Vagina (tissue), 2 donors: ENCODE measurements around the gene XK.

Source experiments
- CTCF ChIP-seq, 3 experiments: fragments of 450-650 bp in 2 of 3; fragments of 200-600 bp in 1 of 3; sonication (generic) in 1 of 3; IDR thresholded peaks; one replicate each; pipeline ENCODE4 v1.5.1; 2017 to 2019; ENCODE audit warnings: antibody characterized with exemption in 3 of 3, mild to moderate bottlenecking in 2 of 3, moderate library complexity in 2 of 3
- POLR2AphosphoS5 ChIP-seq, 2 donors: sonication (generic); formaldehyde crosslinking; IDR thresholded peaks; one replicate each; pipeline ENCODE4 v1.9.0; 2017; ENCODE audit warnings: antibody characterized with exemption in 2 of 2, mild to moderate bottlenecking in 2 of 2, low read depth in 1 of 2; ENCODE audit not compliant: insufficient read depth in 1 of 2

- TF ChIP-seq CTCF (IDR thresholded peaks at IDR 0.05): no peak
- no peak for TF ChIP-seq POLR2AphosphoS5 (IDR thresholded peaks at IDR 0.05; ENCODE audit: insufficient read depth in 1 of 2, low read depth in 1 of 2)
Measured at GRCh38 chrX:37755025-37755424, 69.4 kb downstream of the XK start.
